ENCODE results near the gene TP53I11.

GRCh38 chr11:44915004-44915403 lies 35.7 kb downstream of the TP53I11 start:
- TF ChIP-seq CTCF (IDR thresholded peaks at IDR 0.05 in 2 of 3, conservative IDR thresholded peaks at IDR 0.05 in 1 of 3; ENCODE audit: borderline replicate concordance in 1 of 3, insufficient read depth in 1 of 3, low read depth in 2 of 3, low read length in 2 of 3) (no peak), EZH2 (IDR thresholded peaks at IDR 0.05) (no peak), REST (IDR thresholded peaks at IDR 0.05; ENCODE audit: low read depth) (no peak), TCF7L2 (IDR thresholded peaks at IDR 0.05; ENCODE audit: borderline replicate concordance, extremely low read depth, insufficient read depth, insufficient read length) (no peak), JUND (IDR thresholded peaks at IDR 0.05) (no peak), SP1 (IDR thresholded peaks at IDR 0.05; ENCODE audit: low read depth) (no peak), CEBPB (IDR thresholded peaks at IDR 0.05; ENCODE audit: low read depth) (no peak), EZH2phosphoT487 (IDR thresholded peaks at IDR 0.05; ENCODE audit: borderline replicate concordance) (no peak), SIN3A (IDR thresholded peaks at IDR 0.05; ENCODE audit: low read depth) (no peak)

All from HCT116 (cell line).